ENCODE results near the gene PEX6.

- no peak for TF ChIP-seq CTCF (conservative IDR thresholded peaks at IDR 0.05 in 1 of 2, IDR thresholded peaks at IDR 0.05 in 1 of 2; ENCODE audit: extremely low read depth in 1 of 2, insufficient read depth in 1 of 2, low read depth in 1 of 2, low read length in 2 of 2)
- no peak for TF ChIP-seq EZH2 (IDR thresholded peaks at IDR 0.05; ENCODE audit: borderline replicate concordance, low read length)
Observed at GRCh38 chr6:42963179-42963854, 15.7 kb downstream of the PEX6 start.
